Osteocyte (in vitro differentiated cells): ENCODE results near the gene RNF135. TPM values are rescaled to one million over a fixed set of nuclear protein-coding genes. Genes with fewer than 3 reads are reported as not detected.
A peak's percentile ranks its signal among the peaks of the same experiment; 100 is the strongest.
"Not testable (repeated sequence)": the region's sequence is repeated elsewhere in the genome, so short reads cannot be mapped to it uniquely, and the experiment has no call there.

Source experiments
- DNase-seq: peaks from one replicate; pipeline ENCODE4 v3.0.0; 2021; ENCODE audit warnings: mixed read lengths; ENCODE audit not compliant: unreplicated experiment; ENCODE audit errors: extremely low spot score
- H3K27ac Mint-ChIP-seq: one replicate; pipeline ENCODE4 v1.8.0; 2021; ENCODE audit warnings: mild to moderate bottlenecking, mixed read lengths; ENCODE audit not compliant: unreplicated experiment
- H3K27me3 Mint-ChIP-seq: one replicate; pipeline ENCODE4 v1.8.0; 2021; ENCODE audit warnings: mixed read lengths; ENCODE audit not compliant: unreplicated experiment
- H3K36me3 Mint-ChIP-seq: one replicate; pipeline ENCODE4 v1.8.0; 2021; ENCODE audit warnings: mixed read lengths; ENCODE audit not compliant: unreplicated experiment
- H3K4me1 Mint-ChIP-seq: one replicate; pipeline ENCODE4 v1.8.0; 2021; ENCODE audit warnings: mixed read lengths; ENCODE audit not compliant: unreplicated experiment
- H3K4me3 Mint-ChIP-seq: one replicate; pipeline ENCODE4 v1.8.0; 2021; ENCODE audit warnings: mild to moderate bottlenecking, moderate library complexity, mixed read lengths; ENCODE audit not compliant: unreplicated experiment
- H3K9me3 Mint-ChIP-seq: one replicate; pipeline ENCODE4 v1.8.0; 2021; ENCODE audit warnings: mixed read lengths; ENCODE audit not compliant: unreplicated experiment
- CTCF ChIP-seq: fragments of 200-600 bp; sonication (generic); IDR thresholded peaks from 2 replicates; pipeline ENCODE4 v1.5.0; 2021; ENCODE audit warnings: antibody characterized with exemption, mild to moderate bottlenecking, moderate library complexity
- total RNA-seq: library from RNA; stranded (reverse); gene quantifications from 2 replicates; pipeline ENCODE4 v1.2.1, GENCODE V29; 2021

Gene RNF135
- total RNA-seq, 1 donor from 2014 or later = 16.1 TPM

- no peak for TF ChIP-seq CTCF
- Mint-ChIP-seq H3K27ac (no peak overlapping the region), H3K27me3 (no peaks in the 10 kb centered on the region), H3K4me1 (peaks cover 19% of the 10 kb centered on the region), H3K36me3 (peaks cover 40% of the 10 kb centered on the region), H3K4me3 (no peak overlapping the region), H3K9me3 (no peaks in the 10 kb centered on the region)
- no peak for DNase-seq
These were observed 33.3 kb downstream of the RNF135 start for GRCh38 chr17:31004160-31004559.

GRCh38 chr17:31007695-31008373 lies 37.0 kb downstream of the RNF135 start:
- Mint-ChIP-seq H3K27me3 (no peaks in the 10 kb centered on the region), H3K9me3 (no peaks in the 10 kb centered on the region), H3K4me3 (peak overlapping the region; percentile 82), H3K36me3 (peaks cover 24% of the 10 kb centered on the region), H3K27ac (peak overlapping the region; percentile 96), H3K4me1 (peaks cover 45% of the 10 kb centered on the region)
- no peak for DNase-seq
- TF ChIP-seq CTCF = no peak

- Mint-ChIP-seq H3K4me3 (peak overlapping the region; percentile 82), H3K9me3 (no peaks in the 10 kb centered on the region), H3K36me3 (peaks cover 22% of the 10 kb centered on the region), H3K4me1 (peaks cover 48% of the 10 kb centered on the region), H3K27me3 (no peaks in the 10 kb centered on the region), H3K27ac (peak overlapping the region; percentile 96)
- no peak for TF ChIP-seq CTCF
- peak; percentile 88 for DNase-seq
These were observed 37.7 kb downstream of the RNF135 start for GRCh38 chr17:31008374-31009041.

- Mint-ChIP-seq H3K4me3 (peak overlapping the region; percentile 82), H3K4me1 (peaks cover 48% of the 10 kb centered on the region), H3K36me3 (peaks cover 16% of the 10 kb centered on the region), H3K27ac (peak overlapping the region; percentile 96)
- not testable (repeated sequence) for H3K27me3 Mint-ChIP-seq, DNase-seq, H3K9me3 Mint-ChIP-seq
These were observed 38.3 kb downstream of the RNF135 start for GRCh38 chr17:31009042-31009702.

- H3K27me3 Mint-ChIP-seq, H3K9me3 Mint-ChIP-seq, DNase-seq: not testable (repeated sequence)
- H3K4me1 Mint-ChIP-seq = peaks cover 48% of the 10 kb centered on the region
- H3K36me3 Mint-ChIP-seq = peaks cover 15% of the 10 kb centered on the region
- H3K4me3 Mint-ChIP-seq = peak overlapping the region; percentile 60
- H3K27ac Mint-ChIP-seq = peak overlapping the region; percentile 92
These were observed 39.2 kb downstream of the RNF135 start for GRCh38 chr17:31010014-31010413.

GRCh38 chr17:31013844-31014243 lies 43.0 kb downstream of the RNF135 start:
- H3K4me3 Mint-ChIP-seq = no peak overlapping the region
- H3K27me3 Mint-ChIP-seq = no peaks in the 10 kb centered on the region
- peaks cover 33% of the 10 kb centered on the region for H3K4me1 Mint-ChIP-seq
- H3K27ac Mint-ChIP-seq = no peak overlapping the region
- no peaks in the 10 kb centered on the region for H3K9me3 Mint-ChIP-seq
- DNase-seq = no peak
- H3K36me3 Mint-ChIP-seq = no peaks in the 10 kb centered on the region
- TF ChIP-seq CTCF = no peak
